Uterus (tissue), 2 donors: ENCODE data around the gene ERF.

ENCODE experiments used
- CTCF ChIP-seq, 4 experiments: fragments of 200-600 bp in 2 of 4; fragments of 450-650 bp in 2 of 4; sonication (generic) in 2 of 4; IDR thresholded peaks; one replicate each; pipeline ENCODE4 v1.5.1; 2016 to 2019; ENCODE audit warnings: antibody characterized with exemption in 4 of 4, mild to moderate bottlenecking in 2 of 4, moderate library complexity in 1 of 4
- POLR2A ChIP-seq, 2 donors: fragments of 450-650 bp; IDR thresholded peaks; one replicate each; pipeline ENCODE4 v1.6.1; 2016; ENCODE audit warnings: antibody characterized with exemption in 2 of 2, mild to moderate bottlenecking in 1 of 2, moderate library complexity in 1 of 2

DNA sequence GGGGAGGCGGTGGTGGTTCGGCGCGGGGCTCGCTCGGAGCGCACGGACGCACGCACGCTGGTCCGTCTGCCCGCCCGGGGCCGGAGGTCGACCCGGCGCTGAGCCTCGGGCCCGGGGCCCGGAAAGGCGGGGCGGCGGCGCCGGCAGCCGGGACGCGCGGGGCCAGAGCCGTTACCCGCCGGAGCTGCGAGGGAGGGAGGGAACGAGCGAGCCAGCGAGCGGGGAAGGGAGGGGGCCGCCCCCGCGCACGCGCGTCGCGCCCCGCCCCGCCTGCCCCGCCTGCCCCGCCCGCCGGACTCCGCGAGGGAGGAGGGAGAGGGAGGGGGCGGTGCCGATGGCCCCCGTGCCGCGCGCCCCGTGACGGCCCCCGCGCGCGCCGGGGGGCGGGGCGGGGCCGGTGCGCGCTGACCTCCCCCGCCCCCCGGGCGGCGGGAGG lies 29.2 kb upstream of the ERF start:
- TF ChIP-seq CTCF (IDR thresholded peaks at IDR 0.05) (no peak), POLR2A (IDR thresholded peaks at IDR 0.05) (peak; percentile 48 to 84)
